SK-N-SH treated with all-trans-retinoic acid at 6 μM for 48 hours (cell line): Measurements from ENCODE around the gene ZNF362.

Source experiments
- BACH2 ChIP-seq: fragments of 250-450 bp; sonication (Bioruptor Pico); IDR thresholded peaks from 2 replicates; pipeline ENCODE4 v1.9.0; 2021; ENCODE audit warnings: mild to moderate bottlenecking, borderline replicate concordance
- CREB5 ChIP-seq: fragments of 250-450 bp; sonication (Bioruptor Pico); IDR thresholded peaks from 2 replicates; pipeline ENCODE4 v1.5.1; 2020; ENCODE audit warnings: low read depth, mild to moderate bottlenecking, moderate library complexity
- ISL1 ChIP-seq: fragments of 250-450 bp; sonication (Bioruptor Pico); IDR thresholded peaks from 2 replicates; pipeline ENCODE4 v2.1.2; 2022; ENCODE audit warnings: mild to moderate bottlenecking, moderate library complexity
- OSR1 ChIP-seq: fragments of 250-450 bp; sonication (Bioruptor Pico); IDR thresholded peaks from 2 replicates; pipeline ENCODE4 v1.8.0; 2022; ENCODE audit warnings: moderate library complexity, mild to moderate bottlenecking, inconsistent platforms
- POU6F1 ChIP-seq: fragments of 250-450 bp; sonication (Bioruptor Pico); IDR thresholded peaks from 2 replicates; pipeline ENCODE4 v1.8.0; 2021; ENCODE audit warnings: low read depth, mild to moderate bottlenecking, moderate library complexity, borderline replicate concordance
- RARB ChIP-seq: fragments of 250-450 bp; sonication (Bioruptor Pico); IDR thresholded peaks from 2 replicates; pipeline ENCODE4 v1.8.0; 2021; ENCODE audit warnings: mild to moderate bottlenecking, moderate library complexity
- ZFP3 ChIP-seq: fragments of 250-450 bp; sonication (Bioruptor Pico); IDR thresholded peaks from 2 replicates; pipeline ENCODE4 v1.5.0; 2020; ENCODE audit warnings: mild to moderate bottlenecking, moderate library complexity
- ZFP30 ChIP-seq: fragments of 450-650 bp; formaldehyde crosslinking; IDR thresholded peaks from 2 replicates; pipeline ENCODE4 v1.5.0; 2022; ENCODE audit warnings: mild to moderate bottlenecking, moderate library complexity
- ZNF565 ChIP-seq: fragments of 450-650 bp; formaldehyde crosslinking; conservative IDR thresholded peaks from 2 replicates; pipeline ENCODE4 v1.5.0; 2020; ENCODE audit warnings: low read depth, mild to moderate bottlenecking, moderate library complexity
- TF ChIP-seq, protein P1 (sequence below): fragments of 250-450 bp; sonication (Bioruptor Pico); IDR thresholded peaks from 2 replicates; pipeline ENCODE4 v1.5.0; 2020; ENCODE audit warnings: mild to moderate bottlenecking, moderate library complexity
- TF ChIP-seq, protein P2 (sequence below): fragments of 250-450 bp; sonication (Bioruptor Pico); IDR thresholded peaks from 2 replicates; pipeline ENCODE4 v1.5.1; 2021; ENCODE audit warnings: mild to moderate bottlenecking, moderate library complexity

- TF ChIP-seq RARB: no peak
- no peak for TF ChIP-seq ZFP3 (CRISPR knock-in tag)
- no peak for TF ChIP-seq ZNF565 (CRISPR knock-in tag)
- TF ChIP-seq, protein P1, sequence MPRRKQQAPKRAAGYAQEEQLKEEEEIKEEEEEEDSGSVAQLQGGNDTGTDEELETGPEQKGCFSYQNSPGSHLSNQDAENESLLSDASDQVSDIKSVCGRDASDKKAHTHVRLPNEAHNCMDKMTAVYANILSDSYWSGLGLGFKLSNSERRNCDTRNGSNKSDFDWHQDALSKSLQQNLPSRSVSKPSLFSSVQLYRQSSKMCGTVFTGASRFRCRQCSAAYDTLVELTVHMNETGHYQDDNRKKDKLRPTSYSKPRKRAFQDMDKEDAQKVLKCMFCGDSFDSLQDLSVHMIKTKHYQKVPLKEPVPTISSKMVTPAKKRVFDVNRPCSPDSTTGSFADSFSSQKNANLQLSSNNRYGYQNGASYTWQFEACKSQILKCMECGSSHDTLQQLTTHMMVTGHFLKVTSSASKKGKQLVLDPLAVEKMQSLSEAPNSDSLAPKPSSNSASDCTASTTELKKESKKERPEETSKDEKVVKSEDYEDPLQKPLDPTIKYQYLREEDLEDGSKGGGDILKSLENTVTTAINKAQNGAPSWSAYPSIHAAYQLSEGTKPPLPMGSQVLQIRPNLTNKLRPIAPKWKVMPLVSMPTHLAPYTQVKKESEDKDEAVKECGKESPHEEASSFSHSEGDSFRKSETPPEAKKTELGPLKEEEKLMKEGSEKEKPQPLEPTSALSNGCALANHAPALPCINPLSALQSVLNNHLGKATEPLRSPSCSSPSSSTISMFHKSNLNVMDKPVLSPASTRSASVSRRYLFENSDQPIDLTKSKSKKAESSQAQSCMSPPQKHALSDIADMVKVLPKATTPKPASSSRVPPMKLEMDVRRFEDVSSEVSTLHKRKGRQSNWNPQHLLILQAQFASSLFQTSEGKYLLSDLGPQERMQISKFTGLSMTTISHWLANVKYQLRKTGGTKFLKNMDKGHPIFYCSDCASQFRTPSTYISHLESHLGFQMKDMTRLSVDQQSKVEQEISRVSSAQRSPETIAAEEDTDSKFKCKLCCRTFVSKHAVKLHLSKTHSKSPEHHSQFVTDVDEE (CRISPR knock-in tag): no peak
- no peak for TF ChIP-seq ZFP30 (CRISPR knock-in tag)
- no peak for TF ChIP-seq POU6F1 (CRISPR knock-in tag)
- no peak for TF ChIP-seq BACH2 (CRISPR knock-in tag)
- no peak for TF ChIP-seq ISL1 (CRISPR knock-in tag)
- TF ChIP-seq, protein P2, sequence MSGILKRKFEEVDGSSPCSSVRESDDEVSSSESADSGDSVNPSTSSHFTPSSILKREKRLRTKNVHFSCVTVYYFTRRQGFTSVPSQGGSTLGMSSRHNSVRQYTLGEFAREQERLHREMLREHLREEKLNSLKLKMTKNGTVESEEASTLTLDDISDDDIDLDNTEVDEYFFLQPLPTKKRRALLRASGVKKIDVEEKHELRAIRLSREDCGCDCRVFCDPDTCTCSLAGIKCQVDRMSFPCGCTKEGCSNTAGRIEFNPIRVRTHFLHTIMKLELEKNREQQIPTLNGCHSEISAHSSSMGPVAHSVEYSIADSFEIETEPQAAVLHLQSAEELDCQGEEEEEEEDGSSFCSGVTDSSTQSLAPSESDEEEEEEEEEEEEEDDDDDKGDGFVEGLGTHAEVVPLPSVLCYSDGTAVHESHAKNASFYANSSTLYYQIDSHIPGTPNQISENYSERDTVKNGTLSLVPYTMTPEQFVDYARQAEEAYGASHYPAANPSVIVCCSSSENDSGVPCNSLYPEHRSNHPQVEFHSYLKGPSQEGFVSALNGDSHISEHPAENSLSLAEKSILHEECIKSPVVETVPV (CRISPR knock-in tag): no peak
- TF ChIP-seq OSR1 (CRISPR knock-in tag): no peak
- TF ChIP-seq CREB5 (CRISPR knock-in tag): no peak
These were observed 87.2 kb downstream of the ZNF362 start for GRCh38 chr1:33343539-33343938.
